Lower lobe of right lung (tissue), 2 donors: ENCODE measurements around the gene PPIL4. TPM values are rescaled to one million over a fixed set of nuclear protein-coding genes. Genes with fewer than 3 reads are reported as not detected.

Source experiments
- ATAC-seq, 2 donors: fragments of 200-7000 bp; cut with Tn5 transposase; one replicate each; pipeline ENCODE4 v1.9.1; 2020 to 2022; ENCODE audit warnings: mild to moderate bottlenecking in 2 of 2, moderate library complexity in 2 of 2
- DNase-seq: peaks from one replicate; pipeline ENCODE4 v3.0.0-alpha.2; 2020
- H3K27ac ChIP-seq: fragments of 200-600 bp; one replicate; pipeline ENCODE4 v1.8.0; 2022
- H3K27me3 ChIP-seq: fragments of 200-600 bp; one replicate; pipeline ENCODE4 v1.8.0; 2022; ENCODE audit warnings: low read depth
- H3K36me3 ChIP-seq: fragments of 200-600 bp; one replicate; pipeline ENCODE4 v1.8.0; 2022; ENCODE audit warnings: mild to moderate bottlenecking
- H3K4me1 ChIP-seq: fragments of 200-600 bp; one replicate; pipeline ENCODE4 v1.8.0; 2022
- H3K4me3 ChIP-seq: fragments of 200-600 bp; one replicate; pipeline ENCODE4 v1.8.0; 2022; ENCODE audit warnings: mild to moderate bottlenecking
- H3K9me3 ChIP-seq: fragments of 200-600 bp; one replicate; pipeline ENCODE4 v1.8.0; 2022
- CTCF ChIP-seq: fragments of 200-600 bp; IDR thresholded peaks from one replicate; pipeline ENCODE4 v1.8.0; 2022; ENCODE audit warnings: antibody characterized with exemption, mild to moderate bottlenecking
- intact Hi-C: fragments of 100-400 bp; cut with DNase I; formaldehyde crosslinking; loops from one replicate; pipeline ENCODE4 v1.11.0; 2022
- total RNA-seq: library from RNA; stranded (reverse); fragmentation: NEBNext Ultra II Directional; extraction: Animal tissue kit (Norgen Biotek cat#: 25700); gene quantifications from one replicate; pipeline ENCODE4 v1.2.1, GENCODE V29; 2021
- donor health status: DM: no; HTN: yes; CAD: no; lungs with severe emphysema.

PPIL4 gene
- total RNA-seq, 1 donor from 2014 or later, result 28.9 TPM

GRCh38 chr6:149456311-149457021, 89.4 kb downstream of the PPIL4 start:
- no peak overlapping the region for H3K27ac ChIP-seq
- peaks cover 32% of the 10 kb centered on the region for H3K4me1 ChIP-seq
- ATAC-seq, result no peak
- H3K9me3 ChIP-seq, result no peaks in the 10 kb centered on the region
- peaks cover 4% of the 10 kb centered on the region for H3K36me3 ChIP-seq
- TF ChIP-seq CTCF, result no peak
- no peak overlapping the region for H3K4me3 ChIP-seq
- H3K27me3 ChIP-seq, result peaks cover under 1% of the 10 kb centered on the region
- no peak for DNase-seq
- intact Hi-C loops, result no loop called here

- ATAC-seq (peak; percentile 35 to 37), DNase-seq (no peak)
- peaks cover 44% of the 10 kb centered on the region for H3K4me1 ChIP-seq
- H3K27ac ChIP-seq, result peak overlapping the region; percentile 78
- peaks cover 4% of the 10 kb centered on the region for H3K36me3 ChIP-seq
- peaks cover 13% of the 10 kb centered on the region for H3K27me3 ChIP-seq
- intact Hi-C loops, result no loop called here
- TF ChIP-seq CTCF, result no peak
- H3K4me3 ChIP-seq, result no peak overlapping the region
- H3K9me3 ChIP-seq, result no peaks in the 10 kb centered on the region
These were observed 90.7 kb downstream of the PPIL4 start for GRCh38 chr6:149455031-149455732.

Other genes starting within 250 kb of the PPIL4 start
- gene TAB2, start 228.3 kb downstream of the PPIL4 start, total RNA-seq, result 60.9 TPM
- gene SUMO4, start 145.8 kb downstream of the PPIL4 start, total RNA-seq, result 2.0 TPM
- gene ZC3H12D, start 61.0 kb downstream of the PPIL4 start, total RNA-seq, result 2.6 TPM
- 39.3 TPM for gene GINM1, start 20.3 kb upstream of the PPIL4 start, total RNA-seq
- gene KATNA1, start 102.7 kb upstream of the PPIL4 start, total RNA-seq, result 13.3 TPM
- gene LATS1, start 172.1 kb upstream of the PPIL4 start, total RNA-seq, result 30.7 TPM
- 22.0 TPM for gene NUP43, start 200.5 kb upstream of the PPIL4 start, total RNA-seq
- gene PCMT1, start 203.7 kb upstream of the PPIL4 start, total RNA-seq, result 63.7 TPM